ENCODE measurements around the gene HNRNPA3.
"Not testable (repeated sequence)": the region's sequence is repeated elsewhere in the genome, so short reads cannot be mapped to it uniquely, and the experiment has no call there.

Gene HNRNPA3

GRCh38 chr2:177212106-177212890 is at the start of gene HNRNPA3:
HNRNPA3 (plus strand) TSS chr2:177212794; CDS start chr2:177212800, 6 bp downstream.
- DNase-seq = peak; percentile 99

- no peak for DNase-seq
These were observed 48.5 kb upstream of the HNRNPA3 start for GRCh38 chr2:177164131-177164530.

GRCh38 chr2:177164584-177165052 is 48.0 kb upstream of the HNRNPA3 start:
- peak; percentile 92 for DNase-seq

- peak; percentile 56 for DNase-seq
These were observed 47.5 kb upstream of the HNRNPA3 start for GRCh38 chr2:177165061-177165583.

GRCh38 chr2:177165721-177166711 is 46.6 kb upstream of the HNRNPA3 start:
- peak; percentile 60 for DNase-seq

- no peak for DNase-seq
These were observed 42.6 kb upstream of the HNRNPA3 start for GRCh38 chr2:177169810-177170514.

GRCh38 chr2:177171418-177171865 is 41.2 kb upstream of the HNRNPA3 start:
- peak; percentile 47 for DNase-seq

- no peak for DNase-seq
These were observed 40.3 kb upstream of the HNRNPA3 start for GRCh38 chr2:177172034-177172880.

- no peak for DNase-seq
These were observed 38.1 kb upstream of the HNRNPA3 start for GRCh38 chr2:177174486-177174885.

- no peak for DNase-seq
These were observed 36.5 kb upstream of the HNRNPA3 start for GRCh38 chr2:177175917-177176668.

- DNase-seq = no peak
These were observed 33.8 kb upstream of the HNRNPA3 start for GRCh38 chr2:177178797-177179196.

- no peak for DNase-seq
These were observed 33.4 kb upstream of the HNRNPA3 start for GRCh38 chr2:177179227-177179626.

- DNase-seq = not testable (repeated sequence)
These were observed 32.9 kb upstream of the HNRNPA3 start for GRCh38 chr2:177179671-177180070.

GRCh38 chr2:177180269-177181000 is 32.2 kb upstream of the HNRNPA3 start:
- DNase-seq = no peak

GRCh38 chr2:177183860-177184259 is 28.7 kb upstream of the HNRNPA3 start:
- no peak for DNase-seq

- no peak for DNase-seq
These were observed 28.0 kb upstream of the HNRNPA3 start for GRCh38 chr2:177184606-177185005.

- DNase-seq = not testable (repeated sequence)
These were observed 26.6 kb upstream of the HNRNPA3 start for GRCh38 chr2:177186038-177186437.

- no peak for DNase-seq
These were observed 24.8 kb upstream of the HNRNPA3 start for GRCh38 chr2:177187631-177188312.

Measured in hematopoietic multipotent progenitor cell treated with erythropoietin and hydrocortisone succinate and interleukin-3 and kit ligand, for 6 days (in vitro differentiated cells).